GM21367 (cell line): ENCODE data around the gene ZNF143.

Experiments used
- ATAC-seq: cut with Tn5 transposase; IDR thresholded peaks from one replicate; pipeline ENCODE4 v1.9.1; 2021; ENCODE audit not compliant: unreplicated experiment

Gene ZNF143

GRCh38 chr11:9573775-9574621, 113.2 kb downstream of the ZNF143 start:
- peak; percentile 8 for ATAC-seq

DNA sequence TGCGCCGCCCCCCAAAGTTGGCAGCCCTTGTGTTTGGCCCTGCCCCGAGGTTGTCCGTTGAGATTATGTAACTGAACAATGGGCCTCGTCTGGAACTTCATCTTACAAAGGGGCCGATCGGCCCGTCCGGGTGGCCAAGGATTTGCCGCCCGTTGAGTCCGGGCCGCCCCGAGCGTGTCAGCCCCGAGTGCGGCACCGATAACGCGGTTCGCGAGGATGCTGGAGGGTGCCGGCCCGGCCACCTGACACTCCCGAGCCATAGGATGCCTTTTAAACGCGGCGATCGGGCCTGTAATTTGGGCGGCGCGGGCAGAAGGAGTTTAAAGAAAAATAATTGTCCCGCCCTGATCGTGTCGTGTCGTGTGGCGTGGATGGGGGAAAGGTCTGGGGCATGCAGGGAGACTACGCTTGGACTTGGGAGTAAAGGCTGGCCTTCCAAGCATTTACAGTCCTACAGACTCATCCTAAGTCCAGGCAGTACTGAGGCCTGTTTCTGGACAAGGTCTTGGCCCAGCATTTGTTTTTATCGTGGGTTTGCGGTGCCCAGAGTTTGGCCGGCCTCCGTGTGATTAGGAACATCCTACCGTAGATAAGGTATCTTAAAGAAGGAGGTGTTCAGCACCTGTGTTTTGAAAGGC, 113.9 kb downstream of the ZNF143 start:
- no peak for ATAC-seq

GRCh38 chr11:9575260-9576240, 114.7 kb downstream of the ZNF143 start:
- no peak for ATAC-seq

DNA sequence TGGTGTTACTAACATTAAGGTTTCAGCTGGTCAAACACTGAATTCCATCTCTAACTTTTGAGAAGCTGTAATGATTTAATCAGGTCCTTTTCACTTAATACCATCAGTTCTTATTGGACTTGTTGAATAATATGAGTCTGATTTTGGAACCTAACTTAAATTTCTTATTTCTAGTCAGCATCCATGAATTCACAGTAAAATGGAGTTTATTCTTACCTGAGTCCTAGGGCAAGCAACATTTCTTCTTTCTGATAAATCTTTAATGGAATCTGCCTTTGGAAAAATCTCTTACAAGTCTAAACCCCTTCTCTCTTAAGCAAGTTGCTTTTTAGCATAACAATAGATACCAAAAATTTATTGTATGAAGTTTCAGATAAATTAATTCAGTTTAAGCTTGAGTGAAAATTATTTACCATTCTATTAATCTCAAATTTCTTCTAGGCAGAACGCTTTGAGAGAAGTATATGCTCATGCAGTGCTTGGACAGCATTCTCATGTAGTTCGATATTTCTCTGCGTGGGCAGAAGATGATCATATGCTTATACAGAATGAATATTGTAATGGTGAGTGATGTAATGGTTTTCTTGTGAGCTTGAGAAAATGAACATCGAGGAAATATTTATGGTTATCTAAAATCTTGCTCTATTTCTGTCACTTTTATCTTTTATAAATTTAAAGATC, 116.0 kb downstream of the ZNF143 start:
- no peak for ATAC-seq

GRCh38 chr11:9577556-9577955, 116.7 kb downstream of the ZNF143 start:
- ATAC-seq = no peak
